Fibroblast of lung (primary cell): ENCODE measurements around the gene OBSL1. TPM values are rescaled to one million over a fixed set of nuclear protein-coding genes. Genes with fewer than 3 reads are reported as not detected.

ENCODE experiments used
- DNase-seq, 2 donors: peaks; one replicate each; pipeline versions ENCODE4 v3.0.0 to v3.0.0-alpha.2; 2010; ENCODE audit warnings: low read depth in 2 of 2
- H2AFZ ChIP-seq: 2 replicates; pipeline ENCODE4 v1.5.1; 2012; ENCODE audit warnings: low read length, control low read depth, inconsistent platforms
- H3K27ac ChIP-seq: 2 replicates; pipeline ENCODE4 v1.5.1; 2011; ENCODE audit warnings: low read length, control low read depth; ENCODE audit not compliant: insufficient read depth
- H3K27me3 ChIP-seq: 2 replicates; pipeline ENCODE4 v1.5.1; 2011; ENCODE audit warnings: mild to moderate bottlenecking, low read length; ENCODE audit not compliant: control insufficient read depth, insufficient read depth
- H3K36me3 ChIP-seq: 2 replicates; pipeline ENCODE4 v1.5.1; 2011; ENCODE audit warnings: low read length; ENCODE audit not compliant: control insufficient read depth, insufficient read depth
- H3K4me1 ChIP-seq: 2 replicates; pipeline ENCODE4 v1.5.1; 2011; ENCODE audit warnings: low read length; ENCODE audit not compliant: control insufficient read depth, insufficient read depth; ENCODE audit errors: extremely low read depth
- H3K4me2 ChIP-seq: 2 replicates; pipeline ENCODE4 v1.5.1; 2011; ENCODE audit warnings: low read length, control low read depth; ENCODE audit not compliant: insufficient read depth; ENCODE audit errors: extremely low read depth
- H3K4me3 ChIP-seq, 4 experiments: fragments of 200-600 bp in 1 of 4; sonication (generic) in 1 of 4; replicated peaks in 1 of 4; 2 replicates each; pipeline ENCODE4 v1.5.1; 2011 to 2016; ENCODE audit warnings: low read length in 4 of 4, low read depth in 3 of 4, mild to moderate bottlenecking in 3 of 4, control low read depth in 2 of 4, inconsistent platforms in 1 of 4, mixed read lengths in 1 of 4; ENCODE audit not compliant: insufficient read depth in 1 of 4; ENCODE audit errors: control extremely low read depth in 1 of 4
- H3K79me2 ChIP-seq: 2 replicates; pipeline ENCODE4 v1.5.1; 2012; ENCODE audit warnings: mild to moderate bottlenecking, low read length, inconsistent platforms; ENCODE audit not compliant: control insufficient read depth, insufficient read depth
- H3K9ac ChIP-seq: 2 replicates; pipeline ENCODE4 v1.5.1; 2011; ENCODE audit warnings: mild to moderate bottlenecking, low read length, control low read depth; ENCODE audit not compliant: insufficient read depth
- H3K9me3 ChIP-seq: 2 replicates; pipeline ENCODE4 v1.5.1; 2012; ENCODE audit warnings: low read depth, low read length; ENCODE audit not compliant: control insufficient read depth, insufficient read depth
- H4K20me1 ChIP-seq: 2 replicates; pipeline ENCODE4 v1.5.1; 2011; ENCODE audit warnings: low read length; ENCODE audit not compliant: control insufficient read depth, insufficient read depth; ENCODE audit errors: extremely low read depth
- EZH2 ChIP-seq: IDR thresholded peaks from 2 replicates; pipeline ENCODE4 v1.5.1; 2012; ENCODE audit warnings: low read length, control low read depth, mild to moderate bottlenecking; ENCODE audit errors: missing control alignments
- polyA plus RNA-seq, 2 donors: library from polyadenylated mRNA; depleted of rRNA in 1 of 2; stranded (reverse) in 1 of 2; unstranded in 1 of 2; fragments of >200 nt; gene quantifications; 2 replicates each; pipeline ENCODE4 v1.2.1, GENCODE V29; 2011 to 2012; ENCODE audit warnings: missing spikeins in 1 of 2
- total RNA-seq: library from RNA; depleted of rRNA; stranded (reverse); fragments of >200 nt; gene quantifications from 2 replicates; pipeline ENCODE4 v1.2.1, GENCODE V29; 2014
- TF ChIP-seq, protein P1 (sequence below), 2 donors: IDR thresholded peaks in 1 of 2; conservative IDR thresholded peaks in 1 of 2; 1 replicate in 1 of 2; 2 replicates in 1 of 2; pipeline ENCODE4 v1.5.1; 2011 to 2012; ENCODE audit warnings: low read length in 2 of 2, control low read depth in 1 of 2, inconsistent platforms in 1 of 2, low read depth in 1 of 2, mild to moderate bottlenecking in 1 of 2

Gene OBSL1
- total and polyA plus RNA-seq, 2 donors (not counting 1 experiment from before 2014, with no cell fraction given), result 24.7 to 28.7 TPM

DNA sequence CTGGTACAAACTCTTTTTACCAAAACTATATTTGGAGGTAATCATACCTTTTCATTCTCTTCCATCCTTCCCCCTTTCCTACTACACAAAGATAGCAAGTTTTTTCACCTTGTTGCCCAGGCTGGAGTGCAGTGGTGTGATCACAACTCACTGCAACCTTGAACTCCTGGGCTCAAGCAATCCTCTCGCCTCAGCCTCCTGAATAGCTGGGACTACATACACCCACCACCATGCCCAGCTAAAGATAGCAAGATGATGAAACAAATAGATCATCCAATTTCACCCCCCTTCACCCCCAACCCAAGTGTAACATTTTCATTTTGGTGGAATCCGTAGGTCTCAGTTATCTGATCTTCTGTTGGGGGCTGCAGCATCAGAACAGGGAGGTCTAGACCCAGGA is 21.8 kb upstream of the OBSL1 start:
- no peak overlapping the region for H3K9ac ChIP-seq
- no peak overlapping the region for H3K4me3 ChIP-seq
- H3K79me2 ChIP-seq, result no peaks in the 10 kb centered on the region
- no peaks in the 10 kb centered on the region for H3K27me3 ChIP-seq
- no peak overlapping the region for H2AFZ ChIP-seq
- H3K27ac ChIP-seq, result no peak overlapping the region
- H3K9me3 ChIP-seq, result no peaks in the 10 kb centered on the region
- no peaks in the 10 kb centered on the region for H3K36me3 ChIP-seq
- TF ChIP-seq EZH2, result no peak
- TF ChIP-seq, protein P1, sequence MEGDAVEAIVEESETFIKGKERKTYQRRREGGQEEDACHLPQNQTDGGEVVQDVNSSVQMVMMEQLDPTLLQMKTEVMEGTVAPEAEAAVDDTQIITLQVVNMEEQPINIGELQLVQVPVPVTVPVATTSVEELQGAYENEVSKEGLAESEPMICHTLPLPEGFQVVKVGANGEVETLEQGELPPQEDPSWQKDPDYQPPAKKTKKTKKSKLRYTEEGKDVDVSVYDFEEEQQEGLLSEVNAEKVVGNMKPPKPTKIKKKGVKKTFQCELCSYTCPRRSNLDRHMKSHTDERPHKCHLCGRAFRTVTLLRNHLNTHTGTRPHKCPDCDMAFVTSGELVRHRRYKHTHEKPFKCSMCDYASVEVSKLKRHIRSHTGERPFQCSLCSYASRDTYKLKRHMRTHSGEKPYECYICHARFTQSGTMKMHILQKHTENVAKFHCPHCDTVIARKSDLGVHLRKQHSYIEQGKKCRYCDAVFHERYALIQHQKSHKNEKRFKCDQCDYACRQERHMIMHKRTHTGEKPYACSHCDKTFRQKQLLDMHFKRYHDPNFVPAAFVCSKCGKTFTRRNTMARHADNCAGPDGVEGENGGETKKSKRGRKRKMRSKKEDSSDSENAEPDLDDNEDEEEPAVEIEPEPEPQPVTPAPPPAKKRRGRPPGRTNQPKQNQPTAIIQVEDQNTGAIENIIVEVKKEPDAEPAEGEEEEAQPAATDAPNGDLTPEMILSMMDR (conservative IDR thresholded peaks at IDR 0.05 in 1 of 2, IDR thresholded peaks at IDR 0.05 in 1 of 2; ENCODE audit: low read depth in 1 of 2, low read length in 2 of 2), result no peak
- H4K20me1 ChIP-seq, result no peaks in the 10 kb centered on the region
- no peak overlapping the region for H3K4me2 ChIP-seq
- peaks cover under 1% of the 10 kb centered on the region for H3K4me1 ChIP-seq
- DNase-seq, result no peak

DNA sequence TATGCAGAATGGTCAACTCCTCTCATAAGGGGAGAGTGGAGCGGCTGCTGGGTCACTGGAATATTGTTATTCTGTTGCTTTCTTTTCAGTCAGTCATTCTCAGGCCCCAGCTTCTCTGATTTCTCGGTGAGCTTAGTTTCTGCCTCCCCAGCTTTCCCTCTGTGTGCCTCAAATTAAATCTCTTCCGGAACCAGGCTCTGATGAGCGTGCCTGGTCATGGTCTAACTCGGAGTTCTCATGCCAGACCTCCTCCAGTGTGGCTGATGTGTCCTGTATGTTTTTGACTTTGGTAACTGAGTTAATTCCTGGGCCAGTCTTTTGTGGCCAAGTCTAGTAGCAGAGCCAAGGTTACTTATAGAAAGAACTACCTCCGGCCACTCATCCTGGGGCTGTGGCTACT is 21.4 kb upstream of the OBSL1 start:
- H3K9me3 ChIP-seq, result no peaks in the 10 kb centered on the region
- no peaks in the 10 kb centered on the region for H4K20me1 ChIP-seq
- H3K27me3 ChIP-seq, result no peaks in the 10 kb centered on the region
- H3K79me2 ChIP-seq, result no peaks in the 10 kb centered on the region
- no peaks in the 10 kb centered on the region for H3K4me1 ChIP-seq
- H3K4me2 ChIP-seq, result no peak overlapping the region
- DNase-seq, result no peak
- no peak for TF ChIP-seq EZH2
- no peaks in the 10 kb centered on the region for H3K36me3 ChIP-seq
- H3K27ac ChIP-seq, result no peak overlapping the region
- no peak overlapping the region for H2AFZ ChIP-seq
- no peak overlapping the region for H3K9ac ChIP-seq
- no peak overlapping the region for H3K4me3 ChIP-seq

DNA sequence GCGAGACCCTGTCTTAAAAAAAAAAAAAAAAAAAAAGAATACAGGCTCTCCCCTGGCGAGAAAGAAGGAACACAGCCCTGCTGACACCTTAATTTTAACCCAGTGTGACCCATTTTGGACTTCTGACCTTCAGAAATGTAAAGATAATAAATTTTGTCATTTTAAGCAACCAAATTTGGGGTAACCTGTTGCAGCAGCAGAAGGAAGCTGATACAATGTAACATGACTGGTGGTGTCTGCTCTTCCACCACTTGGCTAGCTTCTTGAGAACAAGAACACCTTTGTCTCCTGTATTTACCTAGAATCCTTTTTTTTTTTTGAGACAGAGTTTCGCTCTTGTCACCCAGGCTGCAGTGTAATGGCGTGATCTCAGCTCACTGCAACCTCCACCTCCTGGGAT is 19.8 kb upstream of the OBSL1 start:
- H3K36me3 ChIP-seq, result no peaks in the 10 kb centered on the region
- no peaks in the 10 kb centered on the region for H4K20me1 ChIP-seq
- no peaks in the 10 kb centered on the region for H3K4me1 ChIP-seq
- no peaks in the 10 kb centered on the region for H3K79me2 ChIP-seq
- H2AFZ ChIP-seq, result no peak overlapping the region
- DNase-seq, result no peak
- H3K4me3 ChIP-seq, result no peak overlapping the region
- H3K27me3 ChIP-seq, result peaks cover 3% of the 10 kb centered on the region
- H3K27ac ChIP-seq, result no peak overlapping the region
- H3K9ac ChIP-seq, result no peak overlapping the region
- no peak overlapping the region for H3K4me2 ChIP-seq
- no peaks in the 10 kb centered on the region for H3K9me3 ChIP-seq
- TF ChIP-seq, protein P1 (conservative IDR thresholded peaks at IDR 0.05 in 1 of 2, IDR thresholded peaks at IDR 0.05 in 1 of 2; ENCODE audit: low read depth in 1 of 2, low read length in 2 of 2), result no peak
- no peak for TF ChIP-seq EZH2
